Fibroblast of lung (primary cell): ENCODE data around the gene TMEM167B. TPM values are rescaled to one million over a fixed set of nuclear protein-coding genes. Genes with fewer than 3 reads are reported as not detected.

Source experiments
- DNase-seq, 2 donors: peaks; one replicate each; pipeline versions ENCODE4 v3.0.0 to v3.0.0-alpha.2; 2010; ENCODE audit warnings: low read depth in 2 of 2
- H2AFZ ChIP-seq: 2 replicates; pipeline ENCODE4 v1.5.1; 2012; ENCODE audit warnings: low read length, control low read depth, inconsistent platforms
- H3K27ac ChIP-seq: 2 replicates; pipeline ENCODE4 v1.5.1; 2011; ENCODE audit warnings: low read length, control low read depth; ENCODE audit not compliant: insufficient read depth
- H3K27me3 ChIP-seq: 2 replicates; pipeline ENCODE4 v1.5.1; 2011; ENCODE audit warnings: mild to moderate bottlenecking, low read length; ENCODE audit not compliant: control insufficient read depth, insufficient read depth
- H3K36me3 ChIP-seq: 2 replicates; pipeline ENCODE4 v1.5.1; 2011; ENCODE audit warnings: low read length; ENCODE audit not compliant: control insufficient read depth, insufficient read depth
- H3K4me1 ChIP-seq: 2 replicates; pipeline ENCODE4 v1.5.1; 2011; ENCODE audit warnings: low read length; ENCODE audit not compliant: control insufficient read depth, insufficient read depth; ENCODE audit errors: extremely low read depth
- H3K4me2 ChIP-seq: 2 replicates; pipeline ENCODE4 v1.5.1; 2011; ENCODE audit warnings: low read length, control low read depth; ENCODE audit not compliant: insufficient read depth; ENCODE audit errors: extremely low read depth
- H3K4me3 ChIP-seq, 4 experiments: fragments of 200-600 bp in 1 of 4; sonication (generic) in 1 of 4; replicated peaks in 1 of 4; 2 replicates each; pipeline ENCODE4 v1.5.1; 2011 to 2016; ENCODE audit warnings: low read length in 4 of 4, low read depth in 3 of 4, mild to moderate bottlenecking in 3 of 4, control low read depth in 2 of 4, inconsistent platforms in 1 of 4, mixed read lengths in 1 of 4; ENCODE audit not compliant: insufficient read depth in 1 of 4; ENCODE audit errors: control extremely low read depth in 1 of 4
- H3K79me2 ChIP-seq: 2 replicates; pipeline ENCODE4 v1.5.1; 2012; ENCODE audit warnings: mild to moderate bottlenecking, low read length, inconsistent platforms; ENCODE audit not compliant: control insufficient read depth, insufficient read depth
- H3K9ac ChIP-seq: 2 replicates; pipeline ENCODE4 v1.5.1; 2011; ENCODE audit warnings: mild to moderate bottlenecking, low read length, control low read depth; ENCODE audit not compliant: insufficient read depth
- H3K9me3 ChIP-seq: 2 replicates; pipeline ENCODE4 v1.5.1; 2012; ENCODE audit warnings: low read depth, low read length; ENCODE audit not compliant: control insufficient read depth, insufficient read depth
- H4K20me1 ChIP-seq: 2 replicates; pipeline ENCODE4 v1.5.1; 2011; ENCODE audit warnings: low read length; ENCODE audit not compliant: control insufficient read depth, insufficient read depth; ENCODE audit errors: extremely low read depth
- CTCF ChIP-seq, 2 donors: IDR thresholded peaks in 1 of 2; conservative IDR thresholded peaks in 1 of 2; 1 replicate in 1 of 2; 2 replicates in 1 of 2; pipeline ENCODE4 v1.5.1; 2011 to 2012; ENCODE audit warnings: low read length in 2 of 2, control low read depth in 1 of 2, inconsistent platforms in 1 of 2, low read depth in 1 of 2, mild to moderate bottlenecking in 1 of 2
- EZH2 ChIP-seq: IDR thresholded peaks from 2 replicates; pipeline ENCODE4 v1.5.1; 2012; ENCODE audit warnings: low read length, control low read depth, mild to moderate bottlenecking; ENCODE audit errors: missing control alignments
- polyA plus RNA-seq, 2 donors: library from polyadenylated mRNA; depleted of rRNA in 1 of 2; stranded (reverse) in 1 of 2; unstranded in 1 of 2; fragments of >200 nt; gene quantifications; 2 replicates each; pipeline ENCODE4 v1.2.1, GENCODE V29; 2011 to 2012; ENCODE audit warnings: missing spikeins in 1 of 2
- total RNA-seq: library from RNA; depleted of rRNA; stranded (reverse); fragments of >200 nt; gene quantifications from 2 replicates; pipeline ENCODE4 v1.2.1, GENCODE V29; 2014

The TMEM167B gene
- total and polyA plus RNA-seq, 2 donors (not counting 1 experiment from before 2014, with no cell fraction given): 35.3 to 52.2 TPM

DNA sequence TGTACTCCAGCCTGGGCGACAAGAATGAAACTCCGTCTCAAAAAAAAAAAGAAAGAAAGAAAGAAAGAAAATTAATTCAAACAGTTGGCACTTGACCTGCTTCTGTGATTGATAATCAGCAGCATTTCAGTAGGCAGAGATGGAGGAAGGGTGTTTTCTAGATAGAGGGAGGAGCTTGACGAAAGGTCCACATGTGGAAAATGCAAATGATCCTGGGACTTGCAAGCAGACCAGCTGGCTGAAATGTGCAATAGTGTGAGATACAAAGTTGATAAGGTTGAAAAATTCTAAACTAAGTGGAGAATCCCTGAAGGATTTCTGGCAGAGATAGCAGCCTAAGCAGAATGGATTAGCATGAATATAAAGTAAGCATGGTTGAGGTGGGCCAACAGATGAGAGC, 27.5 kb downstream of the TMEM167B start:
- Histone ChIP-seq H3K27me3 (peaks cover 17% of the 10 kb centered on the region), H2AFZ (no peak overlapping the region), H3K79me2 (no peaks in the 10 kb centered on the region), H3K4me3 (no peak overlapping the region), H4K20me1 (no peaks in the 10 kb centered on the region), H3K9ac (no peak overlapping the region), H3K9me3 (no peaks in the 10 kb centered on the region), H3K36me3 (no peaks in the 10 kb centered on the region), H3K4me1 (no peaks in the 10 kb centered on the region), H3K27ac (no peak overlapping the region), H3K4me2 (no peak overlapping the region)
- TF ChIP-seq EZH2 (no peak), CTCF (conservative IDR thresholded peaks at IDR 0.05 in 1 of 2, IDR thresholded peaks at IDR 0.05 in 1 of 2; ENCODE audit: low read depth in 1 of 2, low read length in 2 of 2) (no peak)
- DNase-seq: no peak

DNA sequence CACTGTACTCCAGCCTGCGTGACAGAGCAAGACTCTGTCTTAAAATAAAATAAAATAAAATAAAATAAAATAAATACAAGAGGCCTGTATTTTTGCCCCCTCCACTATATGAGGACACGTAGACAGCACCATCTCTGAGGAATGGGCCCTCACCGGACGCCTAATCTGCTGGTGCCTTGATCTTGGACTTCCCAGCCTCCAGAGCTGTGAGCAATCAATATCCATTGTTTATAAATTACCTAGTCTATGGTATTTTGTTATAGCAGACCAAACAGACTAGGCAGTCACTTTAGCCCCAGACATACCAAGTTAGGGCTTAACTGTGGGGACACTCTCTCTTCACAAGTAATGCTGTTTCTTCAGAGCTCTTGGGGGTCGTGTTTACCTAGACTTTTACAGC, 29.8 kb downstream of the TMEM167B start:
- Histone ChIP-seq H3K27ac (no peak overlapping the region), H3K79me2 (no peaks in the 10 kb centered on the region), H3K4me2 (no peak overlapping the region), H4K20me1 (no peaks in the 10 kb centered on the region), H3K4me3 (no peak overlapping the region), H3K4me1 (no peaks in the 10 kb centered on the region), H2AFZ (no peak overlapping the region), H3K9ac (no peak overlapping the region), H3K36me3 (no peaks in the 10 kb centered on the region), H3K27me3 (no peaks in the 10 kb centered on the region), H3K9me3 (no peaks in the 10 kb centered on the region)
- TF ChIP-seq EZH2 (no peak), CTCF (conservative IDR thresholded peaks at IDR 0.05 in 1 of 2, IDR thresholded peaks at IDR 0.05 in 1 of 2; ENCODE audit: low read depth in 1 of 2, low read length in 2 of 2) (no peak)
- DNase-seq: no peak

DNA sequence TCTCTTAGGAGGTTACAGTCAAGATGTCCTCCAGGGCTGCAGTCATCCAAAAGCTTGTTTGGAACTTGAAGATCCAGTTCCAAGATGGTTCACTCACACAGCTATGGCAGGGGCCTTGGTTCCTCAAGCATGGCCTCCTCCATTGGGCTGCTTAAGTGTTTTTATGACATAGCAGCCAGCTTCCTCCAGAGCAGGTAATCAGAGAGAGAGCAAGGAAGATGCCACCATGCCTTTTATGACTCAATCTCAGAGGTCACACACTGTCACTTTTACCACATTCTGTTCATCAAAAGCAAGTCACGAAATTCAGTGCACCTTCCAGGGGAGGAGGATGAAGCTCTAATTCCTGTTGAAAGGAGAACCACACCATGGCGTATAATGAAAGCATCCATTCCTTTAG, 40.5 kb downstream of the TMEM167B start:
- no peaks in the 10 kb centered on the region for H3K4me1 ChIP-seq
- TF ChIP-seq EZH2 (no peak), CTCF (conservative IDR thresholded peaks at IDR 0.05 in 1 of 2, IDR thresholded peaks at IDR 0.05 in 1 of 2; ENCODE audit: low read depth in 1 of 2, low read length in 2 of 2) (no peak)

More for the DNA sequence above, 40.5 kb downstream of the TMEM167B start:
- no peak overlapping the region for H3K9ac ChIP-seq
- H3K27ac ChIP-seq: no peak overlapping the region
- DNase-seq: no peak
- no peaks in the 10 kb centered on the region for H3K27me3 ChIP-seq
- H4K20me1 ChIP-seq: no peaks in the 10 kb centered on the region
- H2AFZ ChIP-seq: no peak overlapping the region
- no peaks in the 10 kb centered on the region for H3K79me2 ChIP-seq
- no peak overlapping the region for H3K4me2 ChIP-seq
- no peaks in the 10 kb centered on the region for H3K36me3 ChIP-seq
- no peaks in the 10 kb centered on the region for H3K9me3 ChIP-seq
- no peak overlapping the region for H3K4me3 ChIP-seq
